IgD-negative memory B cell (primary cell): ENCODE results near the gene ZSCAN30. TPM values are rescaled to one million over a fixed set of nuclear protein-coding genes. Genes with fewer than 3 reads are reported as not detected.

Experiments used
- H3K27ac Mint-ChIP-seq, 3 donors: one replicate each; pipeline ENCODE4 v1.8.0; 2020 to 2022; ENCODE audit warnings: mild to moderate bottlenecking in 3 of 3, mixed read lengths in 3 of 3, moderate library complexity in 1 of 3
- H3K27me3 Mint-ChIP-seq: one replicate; pipeline ENCODE4 v1.8.0; 2021; ENCODE audit warnings: mixed read lengths
- H3K36me3 Mint-ChIP-seq: one replicate; pipeline ENCODE4 v1.8.0; 2020; ENCODE audit warnings: mild to moderate bottlenecking, mixed read lengths
- H3K4me1 Mint-ChIP-seq, 3 donors: one replicate each; pipeline ENCODE4 v1.8.0; 2020 to 2022; ENCODE audit warnings: mixed read lengths in 3 of 3, mild to moderate bottlenecking in 1 of 3
- H3K4me3 Mint-ChIP-seq, 4 donors: one replicate each; pipeline ENCODE4 v1.8.0; 2020 to 2022; ENCODE audit warnings: mild to moderate bottlenecking in 4 of 4, mixed read lengths in 4 of 4, moderate library complexity in 3 of 4
- H3K9me3 Mint-ChIP-seq, 3 donors: one replicate each; pipeline ENCODE4 v1.8.0; 2020 to 2021; ENCODE audit warnings: mixed read lengths in 3 of 3, mild to moderate bottlenecking in 1 of 3
- polyA plus RNA-seq: library from polyadenylated mRNA; unstranded; fragments of 300-500 nt; fragmentation: Illumina TruSeq; gene quantifications from one replicate; pipeline ENCODE4 v1.2.3, GENCODE V29; 2021

Gene ZSCAN30
- polyA plus RNA-seq, result 4.8 TPM

DNA sequence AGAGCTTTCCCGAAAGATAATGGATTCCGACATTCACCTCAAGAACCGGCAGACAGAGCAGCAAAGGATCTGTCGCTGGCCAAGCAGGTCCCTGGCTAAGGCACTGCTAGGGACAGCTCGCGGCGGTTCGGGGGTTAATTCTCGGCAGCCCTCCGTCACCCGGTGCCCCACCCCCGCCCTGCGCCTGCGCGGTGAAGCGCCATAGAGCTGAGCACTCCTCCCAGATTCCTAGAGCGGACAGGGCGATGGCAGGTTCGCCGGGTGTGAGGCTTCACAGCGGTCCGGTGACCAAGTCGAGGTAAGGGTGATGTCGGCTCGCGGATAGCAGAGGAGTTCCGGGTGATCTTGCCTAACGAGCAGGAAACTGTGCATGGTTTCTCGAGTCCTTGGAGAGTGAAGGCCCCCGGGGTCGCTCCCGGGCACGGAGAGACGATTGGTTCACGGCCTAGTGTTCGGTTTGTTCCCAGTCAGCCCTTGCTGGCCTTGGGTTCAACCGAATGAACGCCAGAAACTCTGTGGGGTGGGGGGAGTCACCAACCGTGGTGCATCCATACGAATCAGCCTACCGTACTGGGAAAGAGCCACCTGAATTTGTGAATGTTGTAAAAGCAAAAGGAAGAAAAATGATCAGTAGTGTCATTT, at the start of gene ZSCAN30:
Gene ZSCAN30, minus strand, starts transcription at position 136 of the 642 bp plus-strand sequence. CDS start 25,877 bp downstream, outside the sequence.
- Mint-ChIP-seq H3K4me3 (peak within 1 kb of the TSS; percentile 91 to 100 (median 97)), H3K27me3 (peaks cover 2% of the 10 kb centered on the region), H3K9me3 (peaks cover 0 to 3% (median 3%) of the 10 kb centered on the region in 3 donors), H3K4me1 (peaks cover 26 to 44% (median 44%) of the 10 kb centered on the region in 3 donors), H3K36me3 (peaks cover 13% of the 10 kb centered on the region), H3K27ac (peak within 1 kb of the TSS; percentile 86 to 99 (median 99))

GRCh38 chr18:35337286-35337685, 47.3 kb upstream of the ZSCAN30 start:
- Mint-ChIP-seq H3K27me3 (no peaks in the 10 kb centered on the region), H3K36me3 (peaks cover 20% of the 10 kb centered on the region), H3K27ac (peak overlapping the region in 1 of 3 donors; percentile 47), H3K4me1 (peaks cover 10 to 25% (median 20%) of the 10 kb centered on the region in 3 donors), H3K9me3 (peaks cover 0 to 1% (median 0%) of the 10 kb centered on the region in 3 donors), H3K4me3 (no peak overlapping the region)

GRCh38 chr18:35335866-35336265, 45.8 kb upstream of the ZSCAN30 start:
- Mint-ChIP-seq H3K36me3 (peaks cover 20% of the 10 kb centered on the region), H3K27ac (no peak overlapping the region), H3K4me3 (no peak overlapping the region), H3K4me1 (peaks cover 5 to 25% (median 19%) of the 10 kb centered on the region in 3 donors), H3K9me3 (peaks cover 0 to 1% (median 0%) of the 10 kb centered on the region in 3 donors), H3K27me3 (no peaks in the 10 kb centered on the region)

GRCh38 chr18:35334821-35335220, 44.8 kb upstream of the ZSCAN30 start:
- Mint-ChIP-seq H3K4me1 (peaks cover 4 to 25% (median 14%) of the 10 kb centered on the region in 3 donors), H3K4me3 (no peak overlapping the region), H3K27me3 (no peaks in the 10 kb centered on the region), H3K27ac (peak overlapping the region in 1 of 3 donors; percentile 55), H3K9me3 (peaks cover 0 to 1% (median 0%) of the 10 kb centered on the region in 3 donors), H3K36me3 (peaks cover 20% of the 10 kb centered on the region)

- H3K36me3 Mint-ChIP-seq, result peaks cover 20% of the 10 kb centered on the region
- H3K27me3 Mint-ChIP-seq, result no peaks in the 10 kb centered on the region
These were observed 44.2 kb upstream of the ZSCAN30 start for GRCh38 chr18:35334212-35334611.

GRCh38 chr18:35331367-35332087, 41.5 kb upstream of the ZSCAN30 start:
- Mint-ChIP-seq H3K27ac (no peak overlapping the region), H3K9me3 (peaks cover 0 to 8% (median 1%) of the 10 kb centered on the region in 3 donors), H3K4me1 (peaks cover 0 to 5% (median 1%) of the 10 kb centered on the region in 3 donors), H3K27me3 (no peaks in the 10 kb centered on the region), H3K36me3 (peaks cover 17% of the 10 kb centered on the region), H3K4me3 (no peak overlapping the region)

More at GRCh38 chr18:35334212-35334611, 44.2 kb upstream of the ZSCAN30 start:
- Mint-ChIP-seq H3K4me3 (no peak overlapping the region), H3K4me1 (peaks cover 3 to 19% (median 11%) of the 10 kb centered on the region in 3 donors), H3K27ac (no peak overlapping the region), H3K9me3 (peaks cover 0 to 1% (median 0%) of the 10 kb centered on the region in 3 donors)

DNA sequence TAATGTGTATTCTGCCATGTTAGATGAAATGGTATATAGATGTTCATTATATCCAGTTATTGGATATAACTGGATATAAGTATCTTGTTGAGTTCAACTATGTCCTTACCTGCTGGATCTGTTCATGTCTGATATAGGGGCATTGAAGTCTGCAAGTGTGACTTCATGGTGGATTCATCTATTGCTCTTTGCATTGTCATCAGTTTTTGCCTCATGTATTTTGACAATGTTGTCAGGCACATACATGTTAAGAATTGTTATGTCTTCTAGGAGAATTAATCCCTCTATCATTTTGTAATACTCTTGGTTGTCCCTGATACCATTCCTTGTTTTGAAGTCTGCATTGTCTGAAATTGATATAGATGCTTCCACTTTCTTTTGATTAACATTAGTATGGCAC, 38.8 kb upstream of the ZSCAN30 start:
- Mint-ChIP-seq H3K36me3 (peaks cover 6% of the 10 kb centered on the region), H3K9me3 (peaks cover 0 to 8% (median 1%) of the 10 kb centered on the region in 3 donors), H3K27ac (no peak overlapping the region), H3K4me3 (no peak overlapping the region), H3K27me3 (no peaks in the 10 kb centered on the region), H3K4me1 (peaks cover 0 to 1% (median 0%) of the 10 kb centered on the region in 3 donors)

- Mint-ChIP-seq H3K9me3 (peaks cover 0 to 8% (median 0%) of the 10 kb centered on the region in 3 donors), H3K4me3 (no peak overlapping the region), H3K36me3 (peaks cover 2% of the 10 kb centered on the region), H3K4me1 (no peaks in the 10 kb centered on the region), H3K27ac (no peak overlapping the region), H3K27me3 (no peaks in the 10 kb centered on the region)
These were observed 36.8 kb upstream of the ZSCAN30 start for GRCh38 chr18:35326695-35327387.

DNA sequence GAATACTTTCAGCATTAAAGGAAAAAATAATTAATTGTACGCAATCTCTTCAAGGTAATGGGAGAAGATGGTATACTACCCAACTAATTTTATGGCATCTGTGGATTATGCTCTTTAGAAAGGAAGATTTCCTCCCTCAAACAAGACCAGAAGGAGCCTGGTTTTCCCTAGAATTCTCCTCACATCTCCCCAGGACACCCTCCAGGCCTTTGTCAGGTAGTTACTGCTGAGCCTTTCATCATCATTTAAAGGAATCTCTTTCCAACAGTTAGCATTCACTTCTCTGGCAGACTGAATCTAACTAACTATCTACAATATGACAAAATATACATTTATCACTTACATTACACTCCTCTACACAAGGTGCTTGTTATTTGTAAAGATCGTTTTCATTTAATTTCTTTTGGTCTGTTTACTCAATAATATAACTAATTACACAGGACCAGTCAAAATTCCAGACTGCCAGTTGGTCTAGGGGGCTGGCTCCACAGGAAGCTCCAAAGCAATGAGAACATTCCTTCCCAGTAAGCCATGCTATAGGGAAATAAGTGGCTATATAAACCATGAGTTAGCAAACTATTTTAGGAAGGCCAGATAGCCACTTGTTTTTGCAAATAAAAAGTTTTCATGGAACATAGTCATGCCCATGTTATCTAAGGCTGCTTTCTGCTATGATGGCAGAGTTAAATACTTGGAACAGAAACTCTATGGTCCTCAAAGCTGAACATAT, 35.1 kb upstream of the ZSCAN30 start:
- H3K4me1 Mint-ChIP-seq, result no peaks in the 10 kb centered on the region
- peaks cover 2% of the 10 kb centered on the region for H3K36me3 Mint-ChIP-seq
- H3K4me3 Mint-ChIP-seq, result no peak overlapping the region
- H3K27ac Mint-ChIP-seq, result no peak overlapping the region
- no peaks in the 10 kb centered on the region for H3K27me3 Mint-ChIP-seq
- peaks cover 0 to 8% (median 0%) of the 10 kb centered on the region in 3 donors for H3K9me3 Mint-ChIP-seq

- Mint-ChIP-seq H3K27me3 (no peaks in the 10 kb centered on the region), H3K36me3 (peaks cover 2% of the 10 kb centered on the region), H3K9me3 (peaks cover 0 to 1% (median 0%) of the 10 kb centered on the region in 3 donors), H3K4me3 (no peak overlapping the region), H3K27ac (no peak overlapping the region), H3K4me1 (no peaks in the 10 kb centered on the region)
These were observed 32.7 kb upstream of the ZSCAN30 start for GRCh38 chr18:35322486-35323458.

- no peaks in the 10 kb centered on the region for H3K4me1 Mint-ChIP-seq
- H3K27ac Mint-ChIP-seq, result no peak overlapping the region
- H3K9me3 Mint-ChIP-seq, result peaks cover 11 to 39% (median 37%) of the 10 kb centered on the region in 3 donors
- H3K4me3 Mint-ChIP-seq, result peak overlapping the region in 1 of 4 donors; percentile 12
- H3K27me3 Mint-ChIP-seq, result no peaks in the 10 kb centered on the region
- H3K36me3 Mint-ChIP-seq, result peaks cover 11% of the 10 kb centered on the region
These were observed 21.5 kb upstream of the ZSCAN30 start for GRCh38 chr18:35311496-35311895.

GRCh38 chr18:35306588-35307250, 16.7 kb upstream of the ZSCAN30 start:
- peaks cover 33% of the 10 kb centered on the region for H3K36me3 Mint-ChIP-seq
- H3K27ac Mint-ChIP-seq, result no peak overlapping the region
- H3K27me3 Mint-ChIP-seq, result no peaks in the 10 kb centered on the region
- H3K9me3 Mint-ChIP-seq, result peaks cover 14 to 57% (median 42%) of the 10 kb centered on the region in 3 donors
- no peaks in the 10 kb centered on the region for H3K4me1 Mint-ChIP-seq
- no peak overlapping the region for H3K4me3 Mint-ChIP-seq

- Mint-ChIP-seq H3K27me3 (no peaks in the 10 kb centered on the region), H3K4me3 (no peak overlapping the region), H3K27ac (no peak overlapping the region), H3K36me3 (peaks cover 51% of the 10 kb centered on the region), H3K4me1 (no peaks in the 10 kb centered on the region), H3K9me3 (peaks cover 15 to 50% (median 37%) of the 10 kb centered on the region in 3 donors)
These were observed 13.6 kb upstream of the ZSCAN30 start for GRCh38 chr18:35303610-35304009.
